ENCODE results near the gene SEPTIN8. TPM values are rescaled to one million over a fixed set of nuclear protein-coding genes. Genes with fewer than 3 reads are reported as not detected.

SEPTIN8 gene
- total and polyA plus RNA-seq, 10 of the 15 experiments (the other 5 are each of a cell fraction or from before 2014, with no cell fraction given), result 6.1 to 96.1 (median 29.4) TPM

DNA sequence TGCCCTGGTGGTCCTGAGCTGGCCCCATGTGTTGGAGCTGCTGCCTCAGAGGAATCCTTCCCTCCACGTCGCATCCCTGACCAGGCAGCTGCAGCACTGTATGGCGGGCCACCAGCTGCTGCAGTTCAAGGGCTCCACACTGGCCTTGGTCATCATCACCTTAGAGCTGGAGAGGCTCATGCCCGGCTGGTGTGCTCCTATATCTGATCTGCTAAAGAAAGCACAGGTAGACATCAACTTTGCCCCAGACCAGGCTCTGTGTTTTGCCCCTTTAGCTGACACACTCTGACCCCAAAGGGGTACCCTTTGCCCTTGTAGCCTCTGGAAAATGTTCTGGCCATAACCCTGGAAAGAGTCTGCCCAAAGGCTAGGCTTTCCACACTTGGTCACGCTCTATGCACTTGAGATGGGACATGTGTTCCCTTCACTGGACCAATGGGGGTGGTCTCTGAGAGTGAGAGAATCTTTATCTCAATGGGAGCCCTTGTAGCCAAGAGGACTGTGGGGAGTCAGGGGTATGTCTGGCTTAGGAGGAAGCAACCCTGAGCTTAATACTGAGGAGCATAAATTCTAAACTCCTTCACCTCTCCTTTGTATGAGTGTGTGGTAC, 25.0 kb downstream of the SEPTIN8 start:
- H3K79me2 ChIP-seq (ENCODE audit: control insufficient read depth, insufficient read depth, low read length), result no peaks in the 10 kb centered on the region; the same call in 1 of the 2 replicates
- no peak overlapping the region for H3K9ac ChIP-seq (ENCODE audit: control insufficient read depth, insufficient read depth, low read length)
- TF ChIP-seq PAX5 (IDR thresholded peaks at IDR 0.05; ENCODE audit: borderline replicate concordance, low read depth, low read length) (peak; percentile 79), POLR2AphosphoS5 (IDR thresholded peaks at IDR 0.05; ENCODE audit: low read length) (0 out of 2 replicates have a peak, but pooled peaks have one; percentile 19)
- TF ChIP-seq, protein P1, sequence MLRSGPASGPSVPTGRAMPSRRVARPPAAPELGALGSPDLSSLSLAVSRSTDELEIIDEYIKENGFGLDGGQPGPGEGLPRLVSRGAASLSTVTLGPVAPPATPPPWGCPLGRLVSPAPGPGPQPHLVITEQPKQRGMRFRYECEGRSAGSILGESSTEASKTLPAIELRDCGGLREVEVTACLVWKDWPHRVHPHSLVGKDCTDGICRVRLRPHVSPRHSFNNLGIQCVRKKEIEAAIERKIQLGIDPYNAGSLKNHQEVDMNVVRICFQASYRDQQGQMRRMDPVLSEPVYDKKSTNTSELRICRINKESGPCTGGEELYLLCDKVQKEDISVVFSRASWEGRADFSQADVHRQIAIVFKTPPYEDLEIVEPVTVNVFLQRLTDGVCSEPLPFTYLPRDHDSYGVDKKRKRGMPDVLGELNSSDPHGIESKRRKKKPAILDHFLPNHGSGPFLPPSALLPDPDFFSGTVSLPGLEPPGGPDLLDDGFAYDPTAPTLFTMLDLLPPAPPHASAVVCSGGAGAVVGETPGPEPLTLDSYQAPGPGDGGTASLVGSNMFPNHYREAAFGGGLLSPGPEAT (IDR thresholded peaks at IDR 0.05; ENCODE audit: low read depth), result no peak
- H3K27me3 ChIP-seq (replicated peaks in 1 of 2; ENCODE audit: control insufficient read depth in 2 of 2, insufficient read depth in 2 of 2, low read length in 1 of 2), result no peaks in the 10 kb centered on the region
- DNase-seq (ENCODE audit: low read depth, low spot score) (no peak), FAIRE-seq (no peak), ATAC-seq (no peak)
- H3K9me3 ChIP-seq (replicated peaks; ENCODE audit: control insufficient read depth, insufficient read depth, low read length), result no peaks in the 10 kb centered on the region; the same call in 2 of the 3 replicates
- ChIA-PET CTCF (interaction anchor here (1.1 to 7.4 kb wide), 13 partner anchors 15 to 246 kb away, joined by 3 to 136 read pairs (median 14); partner anchors contain the start of genes IL4 and KIF3A), POLR2A (interaction anchor here (0.6 to 9.6 kb wide), 9 partner anchors 14 to 1708 kb away, joined by 3 to 56 read pairs (median 4); partner anchors contain the start of genes KIF3A and SEPTIN8), SMC1A (ENCODE audit: uncharacterized antibody, unreplicated experiment) (interaction anchor here (0.6 to 11.1 kb wide), 15 partner anchors 10 to 246 kb away, joined by 3 to 129 read pairs (median 9); partner anchors contain the start of genes IL13, IL4, KIF3A and SEPTIN8), RAD21 (ENCODE audit: unreplicated experiment) (interaction anchor here (0.6 to 10.5 kb wide), 20 partner anchors 15 to 352 kb away, joined by 3 to 127 read pairs (median 4); partner anchors contain the start of gene KIF3A)
- peaks cover 25% of the 10 kb centered on the region for H3K4me1 ChIP-seq (ENCODE audit: control insufficient read depth, insufficient read depth, low read length)
- intact Hi-C loops (cut with micrococcal nuclease; ENCODE audit: unreplicated experiment), result loop anchor here (2.0 to 5.0 kb wide), 3 partner anchors 69 to 225 kb away; no protein-coding TSS in a partner anchor
- no peak overlapping the region for H2AFZ ChIP-seq (ENCODE audit: control insufficient read depth, low read depth, low read length)
- in situ Hi-C loops (cut with MboI), result no loop called here
- H3K27ac ChIP-seq (ENCODE audit: control insufficient read depth, insufficient read depth), result no peak overlapping the region; the same call in 1 of the 2 replicates
- H3K4me2 ChIP-seq (ENCODE audit: control insufficient read depth, insufficient read depth), result 0 out of 2 replicates have a peak overlapping the region, but pooled peaks have one; percentile 5
- H3K36me3 ChIP-seq (ENCODE audit: control insufficient read depth in 2 of 2, insufficient read depth in 2 of 2, low read length in 1 of 2), result no peaks in the 10 kb centered on the region
- no TSS peak for BruUV-seq (replicated peaks)
- WGBS (ENCODE audit: insufficient coverage, insufficient replicate concordance, low lambda C conversion rate, missing lambda C conversion rate), result 89% methylated on average over 5 of the region's 5 CpGs
- no peak overlapping the region for H3K4me3 ChIP-seq
- H4K20me1 ChIP-seq (ENCODE audit: control insufficient read depth, insufficient read depth), result no peaks in the 10 kb centered on the region

All from GM12878 (cell line).